HG02973 (cell line): ENCODE measurements around the gene FNDC4.
"Not testable (repeated sequence)": the region's sequence is repeated elsewhere in the genome, so short reads cannot be mapped to it uniquely, and the experiment has no call there.

ENCODE experiments used
- ATAC-seq: cut with Tn5 transposase; IDR thresholded peaks from one replicate; pipeline ENCODE4 v1.9.1; 2021; ENCODE audit warnings: moderate library complexity; ENCODE audit not compliant: unreplicated experiment

Gene FNDC4

GRCh38 chr2:27494944-27495554 lies at the start of gene FNDC4:
Gene FNDC4, minus strand, starts transcription at chr2:27495200. Its CDS starts 521 bp downstream, at chr2:27494679.
- ATAC-seq = no peak

- ATAC-seq = no peak
These were observed 49.3 kb upstream of the FNDC4 start for GRCh38 chr2:27544143-27544821.

- not testable (repeated sequence) for ATAC-seq
These were observed 44.6 kb upstream of the FNDC4 start for GRCh38 chr2:27539649-27540048.

- ATAC-seq = not testable (repeated sequence)
These were observed 43.9 kb upstream of the FNDC4 start for GRCh38 chr2:27538839-27539450.

GRCh38 chr2:27537287-27537686 lies 42.3 kb upstream of the FNDC4 start:
- ATAC-seq = no peak

- ATAC-seq = no peak
These were observed 37.0 kb upstream of the FNDC4 start for GRCh38 chr2:27531983-27532382.

GRCh38 chr2:27527182-27527581 lies 32.2 kb upstream of the FNDC4 start:
- ATAC-seq = no peak

GRCh38 chr2:27522400-27522945 lies 27.5 kb upstream of the FNDC4 start:
- no peak for ATAC-seq

- no peak for ATAC-seq
These were observed 25.3 kb upstream of the FNDC4 start for GRCh38 chr2:27520316-27520715.

- ATAC-seq = no peak
These were observed 23.7 kb upstream of the FNDC4 start for GRCh38 chr2:27518782-27519113.

GRCh38 chr2:27518113-27518781 lies 23.2 kb upstream of the FNDC4 start:
- ATAC-seq = no peak

- ATAC-seq = no peak
These were observed 14.3 kb upstream of the FNDC4 start for GRCh38 chr2:27509326-27509725.

- ATAC-seq = no peak
These were observed 12.3 kb upstream of the FNDC4 start for GRCh38 chr2:27507293-27507692.

- ATAC-seq = no peak
These were observed 11.6 kb upstream of the FNDC4 start for GRCh38 chr2:27506587-27506986.

GRCh38 chr2:27502142-27502541 lies 7.1 kb upstream of the FNDC4 start:
- ATAC-seq = no peak

- ATAC-seq = no peak
These were observed 6.0 kb upstream of the FNDC4 start for GRCh38 chr2:27501042-27501441.

GRCh38 chr2:27498975-27499374 lies 4.0 kb upstream of the FNDC4 start:
- no peak for ATAC-seq

GRCh38 chr2:27497288-27497627 lies 2.3 kb upstream of the FNDC4 start:
- no peak for ATAC-seq

- no peak for ATAC-seq
These were observed 1.6 kb upstream of the FNDC4 start, which contains the start of gene GCKR for GRCh38 chr2:27496357-27497287. Gene GCKR, plus strand, starts transcription at chr2:27496839. Its CDS starts 66 bp downstream, at chr2:27496905.

GRCh38 chr2:27495840-27496356 lies 898 bp upstream of the FNDC4 start:
- ATAC-seq = no peak
